Osteoblast (primary cell): ENCODE data around the gene ATP6V1G3. TPM values are rescaled to one million over a fixed set of nuclear protein-coding genes. Genes with fewer than 3 reads are reported as not detected.

ENCODE experiments used
- DNase-seq: peaks from one replicate; pipeline ENCODE4 v3.0.0; 2011; ENCODE audit warnings: low spot score, mixed read lengths; ENCODE audit not compliant: insufficient read length; ENCODE audit errors: missing footprints
- H2AFZ ChIP-seq: 2 replicates; pipeline ENCODE4 v1.6.0; 2011; ENCODE audit warnings: mild to moderate bottlenecking, low read length
- H3K27ac ChIP-seq: 2 replicates; pipeline ENCODE4 v1.5.1; 2011; ENCODE audit warnings: mild to moderate bottlenecking, low read depth, low read length, moderate library complexity
- H3K27me3 ChIP-seq: 2 replicates; pipeline ENCODE4 v1.6.0; 2012; ENCODE audit warnings: mild to moderate bottlenecking, control low read depth, inconsistent platforms, low read length, moderate library complexity; ENCODE audit not compliant: insufficient read depth
- H3K36me3 ChIP-seq: 2 replicates; pipeline ENCODE4 v1.5.1; 2011; ENCODE audit warnings: mild to moderate bottlenecking, low read length, control low read depth, moderate library complexity; ENCODE audit not compliant: insufficient read depth
- H3K4me1 ChIP-seq: 2 replicates; pipeline ENCODE4 v1.5.1; 2011; ENCODE audit warnings: mild to moderate bottlenecking, low read length, control low read depth, moderate library complexity; ENCODE audit not compliant: insufficient read depth
- H3K4me2 ChIP-seq: 2 replicates; pipeline ENCODE4 v1.6.0; 2011; ENCODE audit warnings: mild to moderate bottlenecking, low read length; ENCODE audit not compliant: insufficient read depth
- H3K4me3 ChIP-seq: fragments of 200-600 bp; sonication (generic); 3 replicates; pipeline ENCODE4 v1.5.1; 2012; ENCODE audit warnings: mild to moderate bottlenecking, low read length, inconsistent platforms; ENCODE audit not compliant: insufficient read depth
- H3K79me2 ChIP-seq: 2 replicates; pipeline ENCODE4 v1.6.0; 2012; ENCODE audit warnings: mild to moderate bottlenecking, low read length, control low read depth, inconsistent platforms; ENCODE audit not compliant: insufficient read depth
- H3K9me3 ChIP-seq: 2 replicates; pipeline ENCODE4 v1.5.1; 2011; ENCODE audit warnings: low read depth, low read length, control low read depth
- H4K20me1 ChIP-seq: 2 replicates; pipeline ENCODE4 v1.6.0; 2012; ENCODE audit warnings: mild to moderate bottlenecking, low read length, control low read depth; ENCODE audit not compliant: insufficient read depth
- total RNA-seq: library from RNA; depleted of rRNA; stranded (reverse); fragments of >200 nt; gene quantifications from 2 replicates; pipeline ENCODE4 v1.2.3, GENCODE V29; 2012
- TF ChIP-seq, protein P1 (sequence below): IDR thresholded peaks from 2 replicates; pipeline ENCODE4 v1.5.1; 2011; ENCODE audit warnings: mild to moderate bottlenecking, low read depth, low read length, moderate library complexity; ENCODE audit errors: extremely low read depth

The ATP6V1G3 gene
- total RNA-seq, 1 donor, result 0.36 TPM

DNA sequence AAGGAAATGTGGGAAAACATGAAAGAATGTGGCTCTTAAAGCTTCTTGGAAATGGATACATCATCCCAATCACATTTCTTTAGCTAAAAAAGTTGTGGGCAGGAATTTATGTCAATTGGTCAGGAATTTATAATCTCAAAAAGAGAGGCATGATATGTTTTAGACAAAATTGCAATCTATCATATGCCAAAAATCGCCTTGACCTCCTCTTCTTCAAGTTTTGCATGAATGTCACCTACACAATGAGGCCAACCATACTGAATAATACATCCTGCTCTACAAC lies 42.4 kb downstream of the ATP6V1G3 start:
- Histone ChIP-seq H2AFZ (no peak overlapping the region), H4K20me1 (no peaks in the 10 kb centered on the region), H3K4me3 (no peak overlapping the region), H3K9me3 (no peaks in the 10 kb centered on the region), H3K4me1 (peaks cover 42% of the 10 kb centered on the region), H3K79me2 (no peaks in the 10 kb centered on the region), H3K4me2 (no peak overlapping the region), H3K36me3 (no peaks in the 10 kb centered on the region), H3K27ac (peak overlapping the region; percentile 70), H3K27me3 (no peaks in the 10 kb centered on the region)
- TF ChIP-seq, protein P1, sequence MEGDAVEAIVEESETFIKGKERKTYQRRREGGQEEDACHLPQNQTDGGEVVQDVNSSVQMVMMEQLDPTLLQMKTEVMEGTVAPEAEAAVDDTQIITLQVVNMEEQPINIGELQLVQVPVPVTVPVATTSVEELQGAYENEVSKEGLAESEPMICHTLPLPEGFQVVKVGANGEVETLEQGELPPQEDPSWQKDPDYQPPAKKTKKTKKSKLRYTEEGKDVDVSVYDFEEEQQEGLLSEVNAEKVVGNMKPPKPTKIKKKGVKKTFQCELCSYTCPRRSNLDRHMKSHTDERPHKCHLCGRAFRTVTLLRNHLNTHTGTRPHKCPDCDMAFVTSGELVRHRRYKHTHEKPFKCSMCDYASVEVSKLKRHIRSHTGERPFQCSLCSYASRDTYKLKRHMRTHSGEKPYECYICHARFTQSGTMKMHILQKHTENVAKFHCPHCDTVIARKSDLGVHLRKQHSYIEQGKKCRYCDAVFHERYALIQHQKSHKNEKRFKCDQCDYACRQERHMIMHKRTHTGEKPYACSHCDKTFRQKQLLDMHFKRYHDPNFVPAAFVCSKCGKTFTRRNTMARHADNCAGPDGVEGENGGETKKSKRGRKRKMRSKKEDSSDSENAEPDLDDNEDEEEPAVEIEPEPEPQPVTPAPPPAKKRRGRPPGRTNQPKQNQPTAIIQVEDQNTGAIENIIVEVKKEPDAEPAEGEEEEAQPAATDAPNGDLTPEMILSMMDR, result no peak
- DNase-seq, result no peak

DNA sequence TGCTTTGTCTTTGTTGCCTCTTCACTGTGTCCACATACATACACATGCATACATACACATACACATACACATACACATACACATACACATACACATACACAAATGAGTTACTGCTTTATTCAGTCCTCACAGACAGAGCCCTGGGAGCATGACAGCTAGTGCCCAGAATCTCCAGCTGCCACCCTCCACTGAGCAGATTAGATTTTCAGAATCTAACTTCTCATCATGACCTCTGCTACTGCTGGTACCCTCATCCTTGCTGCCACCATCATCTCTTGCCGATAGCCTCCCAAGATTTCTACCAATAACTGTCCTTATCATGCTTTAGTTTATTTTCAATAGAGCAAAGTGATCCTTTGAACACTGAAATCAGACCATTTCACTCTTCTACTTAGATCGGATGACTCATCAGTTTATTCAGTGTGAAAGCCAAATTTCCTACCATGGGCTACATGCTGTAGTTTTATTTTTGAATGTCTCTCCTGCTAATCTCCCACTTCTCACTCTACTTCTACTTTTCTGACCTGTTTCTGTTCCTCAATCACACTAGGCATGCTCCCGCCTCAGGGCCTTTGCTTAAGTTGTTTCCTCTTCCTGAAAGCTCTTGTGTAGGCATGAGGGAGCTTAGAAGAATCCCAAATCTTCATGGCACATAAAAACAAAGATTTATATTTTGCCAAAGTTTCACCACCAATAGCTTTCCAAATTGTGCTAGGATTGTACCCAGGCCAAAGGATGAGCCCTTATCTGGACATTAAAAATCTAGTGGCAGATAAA lies 43.0 kb downstream of the ATP6V1G3 start:
- Histone ChIP-seq H3K27me3 (no peaks in the 10 kb centered on the region), H3K9me3 (no peaks in the 10 kb centered on the region), H3K36me3 (no peaks in the 10 kb centered on the region), H4K20me1 (no peaks in the 10 kb centered on the region), H2AFZ (no peak overlapping the region), H3K4me2 (peak overlapping the region; percentile 9), H3K27ac (peak overlapping the region; percentile 70), H3K4me1 (peaks cover 47% of the 10 kb centered on the region), H3K79me2 (no peaks in the 10 kb centered on the region), H3K4me3 (no peak overlapping the region)
- DNase-seq, result peak; percentile 30
- TF ChIP-seq, protein P1, result no peak

DNA sequence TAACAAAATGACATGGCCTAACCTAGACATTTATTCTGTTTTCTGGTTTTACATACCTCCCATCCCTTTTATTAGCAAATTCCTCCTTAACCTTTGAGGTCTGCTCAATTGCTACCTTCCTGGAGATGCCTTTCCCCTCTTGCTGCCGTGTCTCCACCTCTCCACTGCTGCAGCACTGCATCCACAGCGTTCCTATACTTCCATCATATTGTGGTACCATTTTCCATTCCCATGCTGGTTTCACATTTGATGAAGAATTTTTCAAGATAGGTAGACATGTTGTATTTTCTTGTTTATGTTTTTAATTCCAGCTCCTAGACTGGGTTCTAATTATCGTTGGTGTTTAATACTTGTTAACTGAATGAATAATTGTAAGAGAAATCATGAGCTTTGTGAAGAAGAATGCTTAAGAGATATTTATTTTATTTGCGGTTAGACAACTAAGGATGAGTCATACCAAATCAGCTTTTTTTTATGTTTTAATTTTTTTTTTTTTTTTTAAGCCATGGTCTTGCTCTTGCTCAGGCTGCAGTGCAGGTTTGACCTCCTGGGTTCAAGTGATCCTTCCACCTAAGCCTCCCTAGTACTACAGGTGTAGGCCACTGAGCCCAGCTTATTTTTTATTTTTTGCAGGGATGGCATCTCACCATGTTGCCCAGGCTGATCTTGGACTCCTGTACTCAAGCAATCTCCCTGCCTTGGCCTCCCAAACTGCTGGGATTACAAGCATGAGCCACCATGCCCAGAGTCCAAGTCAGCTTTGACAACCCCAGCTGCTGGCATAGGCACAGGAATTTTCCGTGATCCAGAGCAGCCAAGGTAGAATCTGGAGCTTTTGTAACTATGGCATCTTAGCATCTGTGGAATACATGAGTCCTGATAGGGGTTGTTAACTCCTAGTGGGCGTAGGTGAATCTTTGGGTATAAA lies 44.0 kb downstream of the ATP6V1G3 start:
- H3K9me3 ChIP-seq, result no peaks in the 10 kb centered on the region
- no peak overlapping the region for H3K4me3 ChIP-seq
- H4K20me1 ChIP-seq, result no peaks in the 10 kb centered on the region
- no peaks in the 10 kb centered on the region for H3K27me3 ChIP-seq
- H3K36me3 ChIP-seq, result no peaks in the 10 kb centered on the region
- TF ChIP-seq, protein P1, result no peak
- peaks cover 55% of the 10 kb centered on the region for H3K4me1 ChIP-seq
- H3K4me2 ChIP-seq, result peak overlapping the region; percentile 35
- DNase-seq, result peak; percentile 27
- H2AFZ ChIP-seq, result no peak overlapping the region
- no peaks in the 10 kb centered on the region for H3K79me2 ChIP-seq
- peak overlapping the region; percentile 70 for H3K27ac ChIP-seq

DNA sequence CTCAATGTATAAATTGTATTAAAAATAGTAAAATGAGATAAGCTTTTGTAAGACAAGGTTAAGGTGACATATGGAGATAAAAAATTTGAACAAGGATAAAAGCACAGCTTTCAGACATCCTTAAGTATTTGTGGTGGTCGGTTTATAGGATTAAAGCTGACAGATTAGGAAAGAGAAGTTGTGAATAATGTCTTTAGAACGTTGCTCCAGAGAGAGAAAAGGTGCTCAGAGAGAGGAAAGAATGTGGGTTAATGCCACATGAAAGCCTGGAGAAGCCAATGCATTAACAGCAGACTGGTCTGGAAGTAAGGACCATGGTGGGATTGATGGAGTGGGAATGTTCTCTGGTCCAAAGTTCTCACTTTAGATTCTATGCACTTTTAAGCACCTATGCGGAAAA lies 44.8 kb downstream of the ATP6V1G3 start:
- Histone ChIP-seq H2AFZ (no peak overlapping the region), H4K20me1 (no peaks in the 10 kb centered on the region), H3K9me3 (no peaks in the 10 kb centered on the region), H3K27ac (peak overlapping the region; percentile 70), H3K4me2 (no peak overlapping the region), H3K36me3 (no peaks in the 10 kb centered on the region), H3K4me3 (no peak overlapping the region), H3K79me2 (no peaks in the 10 kb centered on the region), H3K27me3 (no peaks in the 10 kb centered on the region), H3K4me1 (peaks cover 55% of the 10 kb centered on the region)
- TF ChIP-seq, protein P1, result no peak
- DNase-seq, result no peak
